NOMO-1 (cell line): ENCODE measurements around the gene NFRKB.
"Not testable (repeated sequence)": the region's sequence is repeated elsewhere in the genome, so short reads cannot be mapped to it uniquely, and the experiment has no call there.

ENCODE experiments used
- DNase-seq, 2 experiments: peaks; one replicate each; lab custom pipeline; 2025; ENCODE audit not compliant: unreplicated experiment in 2 of 2; lab: John Stamatoyannopoulos, UW

NFRKB gene

DNA sequence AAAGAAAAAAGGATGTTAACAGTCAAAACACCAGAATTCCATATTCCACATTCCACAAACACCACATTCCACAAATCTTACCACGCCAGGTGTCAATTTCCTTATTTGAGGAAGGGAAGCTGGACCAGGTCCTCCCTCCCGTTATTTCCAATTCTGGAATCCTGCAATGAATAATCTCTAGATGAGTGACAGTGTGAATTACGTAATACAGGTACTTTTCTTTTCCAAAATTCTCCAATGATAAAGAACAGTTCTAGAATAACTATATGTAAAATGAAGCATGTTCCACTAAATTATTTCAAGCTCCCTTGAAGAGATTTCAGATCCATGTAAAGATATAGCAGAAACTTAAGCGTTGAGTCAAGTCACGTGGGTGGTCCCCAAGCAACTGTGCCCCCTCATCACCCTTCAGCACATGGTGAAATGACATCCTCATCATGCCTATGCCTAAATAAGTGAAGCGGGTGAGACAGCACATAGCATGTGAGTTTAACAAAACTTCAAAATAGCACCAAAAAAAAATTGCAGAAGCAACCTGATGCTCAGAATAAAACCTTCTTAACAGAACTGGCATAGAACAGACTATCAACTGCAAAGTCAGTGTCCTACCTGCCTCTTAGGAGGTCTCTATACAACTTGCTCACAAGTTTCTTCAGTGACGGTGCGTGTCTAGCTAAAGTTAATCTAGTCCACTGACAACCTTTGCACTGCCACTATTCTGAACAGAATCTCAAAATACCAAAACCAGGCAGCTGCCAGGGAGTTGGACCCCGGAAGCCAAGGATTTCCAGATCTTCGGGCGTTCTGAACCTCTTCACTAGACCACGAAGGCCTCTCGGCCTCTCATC lies 876 bp downstream of the NFRKB start:
- peak in 1 of 2 experiments; percentile 28 for DNase-seq

DNA sequence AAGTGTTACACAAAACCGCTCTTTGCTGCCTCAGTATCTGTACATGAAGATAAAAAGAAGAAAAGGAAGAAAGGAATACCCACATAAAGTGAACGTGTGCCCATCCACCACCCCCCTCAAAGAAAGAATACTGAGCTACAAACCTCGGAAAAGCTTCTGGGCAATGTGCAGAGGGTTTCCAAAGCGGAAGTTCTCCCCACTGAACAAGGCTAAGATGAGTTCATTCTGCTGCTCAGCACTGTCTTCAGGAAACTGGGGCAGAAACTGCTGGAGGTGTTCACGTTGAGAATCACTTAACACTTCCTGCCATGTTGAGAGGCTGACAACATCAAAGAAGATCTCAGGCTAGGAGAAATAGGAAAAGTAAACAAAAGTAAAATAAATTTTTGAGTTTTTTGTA lies 6.9 kb downstream of the NFRKB start:
- no peak for DNase-seq

DNA sequence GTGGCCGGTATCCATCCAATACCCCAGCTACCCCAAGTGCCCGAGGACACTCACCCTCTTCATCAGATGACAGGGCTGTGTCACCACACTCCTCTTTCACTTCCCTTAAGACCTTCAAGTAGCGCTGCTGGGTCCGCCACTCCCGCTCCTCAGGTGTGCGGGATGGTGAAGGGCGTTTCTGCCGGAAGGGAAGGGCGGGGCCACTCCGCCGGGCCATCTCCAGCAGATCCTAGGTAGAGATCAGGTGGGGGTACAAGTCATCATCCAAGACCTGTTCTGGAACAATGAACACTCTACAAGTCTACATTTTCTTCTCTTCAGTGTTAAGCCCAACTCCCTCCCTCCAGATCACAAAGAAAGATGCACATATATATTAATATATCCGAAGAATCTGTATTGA lies 10.0 kb downstream of the NFRKB start:
- DNase-seq, result no peak

DNA sequence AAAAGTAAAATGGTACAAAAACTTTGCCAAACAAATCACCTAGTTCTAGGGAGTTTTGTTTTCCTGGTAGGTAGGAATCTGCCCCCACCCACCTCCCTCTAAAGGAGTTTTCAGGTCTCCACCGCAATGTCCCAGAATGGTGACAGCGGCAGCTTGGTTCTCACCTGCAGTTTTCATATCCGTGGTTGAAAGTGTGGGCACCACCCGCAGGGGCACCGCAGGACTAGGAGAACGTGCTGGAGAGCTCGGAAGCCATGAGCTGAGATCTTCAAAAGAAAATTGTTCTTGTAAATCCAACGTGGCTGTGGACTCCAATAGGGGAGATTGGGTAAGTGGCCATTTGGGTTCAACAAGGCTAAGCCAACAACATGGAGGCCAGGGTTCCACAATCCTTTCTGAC lies 10.8 kb downstream of the NFRKB start:
- no peak for DNase-seq

DNA sequence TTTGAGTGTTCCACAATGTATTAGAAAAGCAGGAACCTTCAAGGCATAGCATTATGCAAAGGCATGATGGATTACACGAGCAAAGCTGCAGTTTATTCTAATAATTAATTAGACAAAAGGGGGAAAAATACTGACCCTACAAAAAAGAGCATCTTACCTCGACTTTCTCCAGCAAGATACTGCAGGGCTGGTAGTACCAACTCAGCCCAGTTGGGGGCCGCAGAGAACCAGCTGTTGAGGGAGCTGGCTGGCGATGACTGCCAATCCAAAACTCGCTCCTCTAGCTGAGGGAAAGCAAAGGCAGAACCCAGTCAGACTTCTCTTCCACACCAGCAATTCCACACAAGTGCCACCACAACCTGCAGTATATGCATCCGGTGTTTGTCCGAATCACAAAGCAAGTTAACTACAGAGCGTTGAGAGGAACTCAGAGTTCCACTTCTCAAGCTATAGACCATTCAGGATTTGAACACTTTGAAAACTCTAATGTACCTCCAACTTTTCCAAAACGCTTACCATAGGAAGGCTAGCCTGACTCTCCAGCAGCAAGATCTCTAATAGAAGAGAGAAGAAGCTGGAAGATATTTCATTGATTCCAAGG lies 13.7 kb downstream of the NFRKB start:
- peak in 1 of 2 experiments; percentile 14 for DNase-seq

DNA sequence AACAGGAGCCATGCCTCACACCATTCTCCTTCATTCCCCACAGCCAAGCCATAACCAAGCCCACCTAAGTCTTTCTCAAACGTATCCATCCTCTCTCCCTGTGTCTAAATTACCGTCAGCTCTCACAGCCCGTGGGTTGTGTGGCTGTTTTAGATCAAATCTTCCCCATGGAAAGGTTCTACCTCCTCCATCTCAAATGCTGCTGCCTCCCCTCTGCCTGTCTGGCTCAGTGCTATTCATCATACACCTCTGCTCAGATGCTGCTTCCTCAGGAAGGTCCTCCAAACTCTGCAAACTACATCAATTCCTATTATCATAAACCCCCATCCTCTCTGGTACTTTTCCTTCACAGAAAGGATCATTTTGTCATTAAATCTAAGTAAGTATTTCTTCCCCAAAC lies 15.1 kb downstream of the NFRKB start:
- DNase-seq, result no peak

DNA sequence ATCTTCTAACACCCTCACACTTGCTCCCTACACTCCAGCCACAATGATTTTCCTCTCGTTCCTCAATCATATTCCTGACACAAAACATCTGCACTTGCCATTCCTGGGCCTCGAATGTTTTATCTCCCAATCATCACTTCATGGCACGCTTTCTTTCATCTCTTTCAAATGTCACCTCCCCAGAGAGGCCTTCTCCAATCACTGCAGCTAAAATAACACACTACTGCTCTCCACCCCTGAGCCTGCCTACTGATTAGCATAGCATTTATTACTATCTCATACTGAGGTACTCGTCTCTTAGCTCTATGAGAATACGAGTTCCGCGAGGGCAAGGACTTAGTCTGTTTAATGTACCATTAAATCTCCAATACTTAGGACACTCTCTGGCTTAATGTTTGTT lies 23.5 kb downstream of the NFRKB start:
- no peak for DNase-seq

DNA sequence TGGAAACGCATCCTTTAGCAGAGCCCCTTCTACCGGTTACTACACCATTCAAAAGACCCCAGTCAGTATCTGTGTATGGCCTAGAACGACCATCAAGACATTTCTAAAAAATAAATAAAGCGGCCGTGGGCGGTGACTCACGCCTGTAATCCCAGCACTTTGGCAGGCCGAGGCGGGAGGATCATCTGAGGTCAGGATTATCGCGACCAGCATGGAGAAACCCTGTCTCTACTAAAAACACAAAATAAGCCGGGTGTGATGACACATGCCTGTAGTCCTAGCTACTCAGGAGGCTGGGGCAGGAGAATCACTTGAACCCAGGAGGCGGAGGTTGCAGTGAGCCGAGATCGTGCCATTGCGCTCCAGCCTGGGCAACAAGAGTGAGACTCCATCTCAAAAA lies 26.8 kb downstream of the NFRKB start:
- not testable (repeated sequence) for DNase-seq

DNA sequence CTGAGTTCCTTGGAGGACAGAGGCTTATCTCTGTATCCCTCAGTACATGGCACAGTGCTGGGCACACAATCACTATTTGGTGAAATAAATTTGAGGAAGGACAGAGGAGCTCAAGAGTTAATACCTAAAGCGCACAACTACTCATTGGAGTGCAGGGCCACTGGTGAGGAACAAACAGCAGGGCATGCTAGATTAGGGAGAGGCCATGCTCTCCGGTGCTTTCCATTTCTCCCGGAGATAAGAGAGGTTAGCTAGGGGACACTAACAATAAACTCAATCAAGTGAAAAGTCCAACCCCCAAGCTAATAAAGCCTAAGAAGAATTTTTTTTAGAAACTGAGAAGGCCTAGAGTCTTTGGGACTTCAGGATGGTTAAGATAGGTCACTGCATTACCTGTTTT lies 29.1 kb downstream of the NFRKB start:
- no peak for DNase-seq

DNA sequence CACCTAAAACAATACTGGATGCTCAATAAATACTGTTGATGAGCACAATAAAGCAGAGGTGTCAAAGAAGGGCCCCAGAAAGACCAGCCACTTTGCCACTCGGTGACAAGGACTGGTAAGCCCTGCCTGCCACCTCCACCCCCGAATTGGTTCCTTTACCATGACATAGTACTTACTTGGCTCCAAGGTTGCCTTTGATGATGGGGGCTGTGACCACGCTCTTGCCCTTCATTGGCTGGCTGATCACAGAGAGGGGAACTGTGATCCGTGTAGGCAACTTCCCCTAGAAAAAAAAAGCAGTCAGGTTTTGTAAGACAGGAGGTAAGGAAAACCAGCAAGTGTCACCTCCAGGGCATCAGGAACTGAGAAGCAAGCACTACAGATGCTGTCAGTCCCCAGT lies 29.7 kb downstream of the NFRKB start:
- no peak for DNase-seq

DNA sequence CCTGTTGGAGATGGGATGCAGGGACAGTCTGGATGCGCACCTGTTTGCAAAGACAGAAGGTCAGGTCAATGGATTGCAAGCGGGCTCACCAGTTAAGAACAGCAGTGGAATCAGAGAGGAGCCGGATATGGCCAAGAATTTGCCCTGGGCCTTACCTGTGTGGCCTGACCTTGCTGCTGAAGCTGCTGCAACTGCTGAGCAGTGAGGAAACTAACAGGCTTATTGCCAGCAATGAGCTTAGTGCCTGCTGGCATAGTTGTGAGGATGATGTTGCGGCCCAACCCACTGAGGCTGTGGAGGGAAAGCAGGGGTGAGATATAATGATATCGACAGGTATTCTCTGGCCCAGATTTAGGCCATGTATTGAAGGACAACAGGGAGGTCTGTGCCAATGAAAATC lies 30.6 kb downstream of the NFRKB start:
- DNase-seq, result no peak

DNA sequence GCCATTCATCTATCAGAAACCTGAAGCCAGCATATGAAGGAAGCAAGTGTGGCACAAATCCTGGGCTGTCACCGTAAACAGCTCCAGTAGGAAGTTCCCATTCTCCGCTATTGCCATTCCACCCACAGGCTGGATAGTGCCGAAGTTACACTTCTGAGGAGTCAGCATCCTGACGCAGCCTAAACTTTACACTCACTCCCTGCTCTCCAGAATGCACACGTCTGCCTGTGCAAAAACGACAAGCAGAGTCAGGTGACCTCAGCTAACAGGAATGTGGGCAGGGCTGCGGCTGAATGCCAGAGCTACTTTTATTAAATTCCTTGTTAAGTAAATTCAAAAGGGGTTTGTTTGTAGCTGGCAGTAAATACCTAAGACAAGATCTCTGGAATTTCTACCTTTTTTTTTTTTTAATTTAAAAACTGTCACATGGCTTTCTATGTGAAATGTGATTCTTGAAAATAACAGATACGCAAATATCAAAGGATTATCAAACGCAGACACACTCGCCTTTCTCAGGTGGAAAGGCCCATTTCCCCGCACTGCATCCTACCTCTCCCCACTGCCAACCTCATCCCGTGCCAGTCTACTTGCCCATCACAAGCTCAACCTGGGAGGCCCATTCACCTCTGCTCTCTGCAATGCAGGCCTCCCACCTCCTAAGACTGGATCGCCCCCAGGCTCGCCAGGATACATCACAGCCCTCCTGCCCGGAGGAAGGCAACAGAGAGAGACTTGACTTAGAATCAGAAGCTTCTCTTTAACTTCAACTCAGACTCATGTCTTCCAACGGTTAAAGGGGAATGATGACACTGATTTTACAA lies 33.5 kb downstream of the NFRKB start:
- DNase-seq, result no peak

DNA sequence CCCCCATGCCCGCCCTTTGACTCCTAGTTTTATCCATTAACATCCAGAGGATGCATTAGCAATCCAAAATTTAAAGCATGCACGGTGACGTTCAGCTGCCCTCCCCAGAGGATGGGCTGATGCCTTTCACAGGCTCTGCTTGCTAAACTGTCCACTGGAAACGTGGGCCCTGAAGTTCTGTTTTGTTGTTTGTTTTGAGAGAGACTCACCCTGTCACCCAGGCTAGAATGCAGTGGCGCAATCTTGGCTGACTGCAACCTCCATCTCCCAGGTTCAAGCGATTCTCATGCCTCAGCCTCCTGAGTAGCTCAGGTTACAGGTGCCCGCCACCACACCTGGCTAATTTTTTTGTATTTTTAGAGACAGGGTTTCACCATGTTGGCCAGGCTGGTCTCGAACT lies 39.3 kb downstream of the NFRKB start:
- no peak for DNase-seq

DNA sequence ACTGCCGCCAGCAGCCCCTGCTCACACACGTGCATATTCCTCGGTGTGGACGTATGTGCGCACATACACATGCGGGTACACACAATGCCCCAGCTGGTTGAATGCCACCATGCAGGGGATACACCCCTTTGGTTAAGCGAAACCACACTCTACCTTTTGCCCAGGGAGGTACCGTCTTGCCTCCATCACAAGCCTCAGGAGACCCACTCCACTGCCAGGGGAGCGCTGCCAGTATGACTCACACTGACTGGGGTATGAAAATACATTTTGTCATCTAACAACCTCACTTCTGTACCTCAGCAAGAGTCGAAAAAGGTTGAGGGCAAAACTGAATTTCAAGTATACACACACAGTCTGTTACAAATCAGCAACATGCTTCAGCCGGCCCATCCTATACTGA lies 40.3 kb downstream of the NFRKB start:
- DNase-seq, result no peak

DNA sequence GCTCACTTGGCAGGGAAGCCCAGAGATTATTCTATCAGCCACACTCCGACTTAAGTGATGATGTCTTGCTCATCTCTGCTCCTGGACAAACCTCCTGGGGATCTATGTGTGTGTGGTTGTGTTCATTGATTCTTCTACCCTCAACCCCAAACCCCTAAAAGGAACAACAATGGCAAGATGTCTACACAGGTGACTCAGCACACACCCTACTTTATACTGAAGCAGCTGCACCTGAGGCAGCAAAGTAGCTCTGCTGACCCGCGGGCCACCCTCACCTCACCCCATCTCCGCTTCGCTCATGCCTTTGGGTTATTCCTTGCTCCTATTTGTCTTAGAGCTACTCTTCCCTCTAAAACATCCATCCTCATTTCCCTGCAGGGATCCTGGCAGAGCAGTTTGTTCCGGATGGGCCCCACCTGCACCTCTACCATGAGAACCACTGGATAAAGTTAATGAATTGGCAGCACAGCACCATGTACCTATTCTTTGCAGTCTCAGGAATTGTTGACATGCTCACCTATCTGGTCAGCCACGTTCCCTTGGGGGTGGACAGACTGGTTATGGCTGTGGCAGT lies 41.1 kb downstream of the NFRKB start:
- DNase-seq, result no peak

DNA sequence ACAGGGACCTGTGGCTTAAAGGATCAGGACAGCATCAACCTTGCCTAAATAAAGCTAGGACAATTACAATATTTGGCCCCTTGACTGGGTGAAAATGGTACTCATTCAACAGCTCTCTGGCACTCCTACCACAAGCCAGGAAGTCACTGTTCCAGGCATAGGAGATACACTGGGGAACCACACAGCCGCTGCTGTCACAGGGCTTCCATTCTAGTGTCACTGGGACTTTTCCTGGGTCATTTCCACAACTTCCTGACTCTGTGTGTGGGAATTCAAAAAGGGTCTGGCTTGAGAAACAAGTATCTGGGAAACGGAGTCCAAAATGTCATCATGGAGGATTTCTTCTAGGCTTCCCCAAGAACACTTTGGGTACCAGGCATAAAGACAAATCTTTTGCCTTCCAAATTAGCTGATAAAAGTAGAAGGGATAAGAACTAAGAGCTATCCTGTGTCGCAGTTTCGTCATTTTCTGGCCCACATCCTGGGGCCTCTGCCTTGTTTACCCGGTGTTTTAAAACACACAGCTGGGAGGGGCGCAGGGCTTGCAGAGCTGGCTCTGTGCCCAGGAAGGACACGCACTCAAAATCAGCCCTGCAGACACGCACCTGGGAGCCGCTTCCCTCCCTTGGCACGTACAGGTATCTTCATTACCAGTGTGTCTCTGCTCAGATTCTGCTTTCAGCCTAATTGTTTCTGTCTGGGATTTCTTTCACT lies 41.7 kb downstream of the NFRKB start:
- peak in 1 of 2 experiments; percentile 8 for DNase-seq

DNA sequence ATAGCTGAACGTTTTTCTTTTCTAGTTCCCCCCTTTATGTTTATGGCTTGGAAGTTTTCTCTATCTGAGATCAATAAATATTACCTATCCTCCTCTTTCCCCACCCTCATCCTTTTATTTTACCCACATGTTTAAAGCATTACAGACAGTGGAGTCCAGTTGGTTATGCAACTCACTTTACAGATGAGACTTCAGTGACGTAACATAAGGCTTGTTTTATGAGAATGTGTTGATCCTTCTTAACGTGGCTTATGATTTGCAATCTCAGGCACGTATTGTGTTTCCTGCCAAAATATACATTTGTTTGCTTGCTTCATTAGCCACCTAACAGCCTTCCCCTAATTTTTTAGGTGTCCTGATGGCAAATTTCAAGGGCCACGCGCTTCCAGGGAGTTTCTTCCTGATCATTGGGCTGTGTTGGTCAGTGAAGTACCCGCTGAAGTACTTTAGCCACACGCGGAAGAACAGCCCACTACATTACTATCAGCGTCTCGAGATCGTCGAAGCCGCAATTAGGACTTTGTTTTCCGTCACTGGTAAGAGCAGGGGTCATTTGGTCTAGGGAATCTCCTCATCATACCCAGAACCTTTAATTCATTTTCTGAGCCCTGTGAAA lies 43.1 kb downstream of the NFRKB start:
- DNase-seq, result peak in 1 of 2 experiments; percentile 20

DNA sequence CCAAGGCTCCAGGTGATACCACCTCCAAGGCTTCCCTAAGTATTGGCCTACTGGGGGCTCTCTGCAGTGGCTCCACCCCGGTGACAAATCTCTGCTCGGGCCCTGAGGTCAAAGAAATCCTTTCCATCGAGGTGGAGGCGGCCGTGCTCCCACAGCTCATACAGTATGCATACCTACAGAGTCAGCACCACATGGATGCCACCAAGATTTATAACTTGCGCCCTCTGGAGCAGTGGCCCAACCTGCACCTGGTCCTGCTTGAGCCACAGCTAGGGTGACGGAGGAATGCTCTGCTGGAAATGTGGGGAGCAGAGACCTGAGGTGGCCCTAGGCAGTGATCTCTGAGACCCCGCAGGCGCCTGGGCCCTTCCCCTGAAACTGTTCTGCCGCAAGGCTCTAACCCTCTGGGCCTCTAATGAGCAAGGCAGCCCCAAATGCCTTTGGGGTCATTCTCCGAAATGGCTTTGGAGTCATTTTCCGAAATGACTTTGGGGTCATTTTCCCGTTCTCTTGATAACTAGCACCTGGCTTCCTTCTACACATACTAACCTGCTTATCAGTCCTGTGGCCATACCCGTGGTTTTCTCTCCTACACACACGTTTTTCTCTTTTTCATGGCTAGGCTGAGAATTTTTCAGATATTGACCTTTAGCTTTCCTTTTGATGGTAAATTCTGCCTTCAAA lies 45.8 kb downstream of the NFRKB start:
- DNase-seq, result no peak

DNA sequence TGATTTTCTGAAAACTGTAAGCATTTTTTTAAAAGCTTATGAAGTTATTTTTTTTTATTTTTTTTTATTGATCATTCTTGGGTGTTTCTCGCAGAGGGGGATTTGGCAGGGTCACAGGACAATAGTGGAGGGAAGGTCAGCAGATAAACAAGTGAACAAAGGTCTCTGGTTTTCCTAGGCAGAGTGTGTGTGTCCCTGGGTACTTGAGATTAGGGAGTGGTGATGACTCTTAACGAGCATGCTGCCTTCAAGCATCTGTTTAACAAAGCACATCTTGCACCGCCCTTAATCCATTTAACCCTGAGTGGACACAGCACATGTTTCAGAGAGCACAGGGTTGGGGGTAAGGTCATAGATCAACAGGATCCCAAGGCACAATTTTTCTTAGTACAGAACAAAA lies 48.0 kb downstream of the NFRKB start:
- DNase-seq, result not testable (repeated sequence)
